Uterus (tissue), 2 donors: ENCODE results near the gene ANKRD65.

Experiments
- POLR2A ChIP-seq, 2 donors: fragments of 450-650 bp; IDR thresholded peaks; one replicate each; pipeline ENCODE4 v1.6.1; 2016; ENCODE audit warnings: antibody characterized with exemption in 2 of 2, mild to moderate bottlenecking in 1 of 2, moderate library complexity in 1 of 2
- TF ChIP-seq, protein P1 (sequence below), 4 experiments: fragments of 200-600 bp in 2 of 4; fragments of 450-650 bp in 2 of 4; sonication (generic) in 2 of 4; IDR thresholded peaks; one replicate each; pipeline ENCODE4 v1.5.1; 2016 to 2019; ENCODE audit warnings: antibody characterized with exemption in 4 of 4, mild to moderate bottlenecking in 2 of 4, moderate library complexity in 1 of 4

DNA sequence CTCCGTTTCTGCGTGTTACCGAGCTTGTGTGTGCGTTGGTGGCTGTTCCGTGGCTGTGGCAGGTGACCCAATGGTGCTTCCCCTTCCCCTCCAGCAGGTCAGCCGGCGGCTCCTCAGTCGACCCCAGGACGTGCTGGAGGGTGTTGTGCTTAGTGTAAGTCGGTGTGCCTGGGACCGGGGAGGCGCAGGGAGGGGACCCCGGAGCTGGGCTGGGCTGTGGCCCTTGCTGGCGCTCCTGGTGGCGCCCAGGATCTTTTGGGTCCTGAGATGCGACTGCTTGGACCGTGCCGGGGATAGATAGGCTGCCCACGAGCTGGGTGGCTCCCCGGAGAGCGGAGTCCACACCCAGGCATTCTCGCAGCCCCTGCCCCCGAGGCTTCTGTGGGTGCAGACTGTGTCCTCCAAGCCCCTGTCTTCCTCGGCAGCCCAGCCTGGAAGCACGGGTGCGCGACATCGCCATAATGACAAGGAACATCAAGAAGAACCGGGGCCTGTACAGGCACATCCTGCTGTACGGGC is 34.3 kb upstream of the ANKRD65 start:
- TF ChIP-seq, protein P1, sequence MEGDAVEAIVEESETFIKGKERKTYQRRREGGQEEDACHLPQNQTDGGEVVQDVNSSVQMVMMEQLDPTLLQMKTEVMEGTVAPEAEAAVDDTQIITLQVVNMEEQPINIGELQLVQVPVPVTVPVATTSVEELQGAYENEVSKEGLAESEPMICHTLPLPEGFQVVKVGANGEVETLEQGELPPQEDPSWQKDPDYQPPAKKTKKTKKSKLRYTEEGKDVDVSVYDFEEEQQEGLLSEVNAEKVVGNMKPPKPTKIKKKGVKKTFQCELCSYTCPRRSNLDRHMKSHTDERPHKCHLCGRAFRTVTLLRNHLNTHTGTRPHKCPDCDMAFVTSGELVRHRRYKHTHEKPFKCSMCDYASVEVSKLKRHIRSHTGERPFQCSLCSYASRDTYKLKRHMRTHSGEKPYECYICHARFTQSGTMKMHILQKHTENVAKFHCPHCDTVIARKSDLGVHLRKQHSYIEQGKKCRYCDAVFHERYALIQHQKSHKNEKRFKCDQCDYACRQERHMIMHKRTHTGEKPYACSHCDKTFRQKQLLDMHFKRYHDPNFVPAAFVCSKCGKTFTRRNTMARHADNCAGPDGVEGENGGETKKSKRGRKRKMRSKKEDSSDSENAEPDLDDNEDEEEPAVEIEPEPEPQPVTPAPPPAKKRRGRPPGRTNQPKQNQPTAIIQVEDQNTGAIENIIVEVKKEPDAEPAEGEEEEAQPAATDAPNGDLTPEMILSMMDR (IDR thresholded peaks at IDR 0.05) = no peak
- TF ChIP-seq POLR2A (IDR thresholded peaks at IDR 0.05) = no peak
